HepG2 (cell line): Measurements from ENCODE around the gene VWA5B1.

Source experiments
- ATF6 ChIP-seq: sonication (generic); formaldehyde crosslinking; conservative IDR thresholded peaks from 2 replicates; pipeline ENCODE4 v1.4.0; 2020; ENCODE audit warnings: missing genetic modification reagents
- CBX2 ChIP-seq, 2 experiments: fragments of 200-600 bp in 1 of 2; sonication (generic); formaldehyde crosslinking in 1 of 2; IDR thresholded peaks; 2 replicates each; pipeline versions ENCODE4 v1.7.0 to v1.8.1; 2018 to 2022; ENCODE audit warnings: low read depth in 2 of 2, low read length in 1 of 2, mild to moderate bottlenecking in 1 of 2, missing genetic modification reagents in 1 of 2
- CHD4 ChIP-seq: fragments of 200-600 bp; sonication (generic); IDR thresholded peaks from 2 replicates; pipeline ENCODE4 v1.7.0; 2017; ENCODE audit warnings: mild to moderate bottlenecking, low read length, borderline replicate concordance
- HCFC1 ChIP-seq: fragments of 150-350 bp; IDR thresholded peaks from 2 replicates; pipeline ENCODE4 v1.6.1; 2014; ENCODE audit warnings: low read depth, low read length
- PITX1 ChIP-seq: sonication (generic); formaldehyde crosslinking; IDR thresholded peaks from 2 replicates; pipeline ENCODE4 v1.5.1; 2020; ENCODE audit warnings: mild to moderate bottlenecking, missing genetic modification reagents
- ZNF121 ChIP-seq: sonication (generic); formaldehyde crosslinking; IDR thresholded peaks from 2 replicates; pipeline ENCODE4 v1.5.0; 2020; ENCODE audit warnings: mild to moderate bottlenecking, missing genetic modification reagents

- no peak for TF ChIP-seq ATF6 (CRISPR knock-in tag)
- no peak for TF ChIP-seq CHD4
- no peak for TF ChIP-seq PITX1 (CRISPR knock-in tag)
- no peak for TF ChIP-seq ZNF121
- TF ChIP-seq HCFC1 = no peak
- no peak for TF ChIP-seq CBX2 (IDR thresholded peaks at IDR 0.05; ENCODE audit: low read depth, low read length)
- no peak for TF ChIP-seq CBX2 (CRISPR knock-in tag; IDR thresholded peaks at IDR 0.05; ENCODE audit: low read depth)
These were observed 18.9 kb upstream of the VWA5B1 start for GRCh38 chr1:20271498-20272400.
